HG02678 (cell line): ENCODE measurements around the gene COX10.

Experiments used
- ATAC-seq: cut with Tn5 transposase; IDR thresholded peaks from one replicate; pipeline ENCODE4 v1.9.1; 2021; ENCODE audit warnings: mild to moderate bottlenecking, moderate library complexity; ENCODE audit not compliant: unreplicated experiment

COX10 gene

GRCh38 chr17:14068542-14069250 lies 608 bp upstream of the COX10 start:
- peak; percentile 11 for ATAC-seq

GRCh38 chr17:14070344-14070984 lies 1.2 kb downstream of the COX10 start:
- no peak for ATAC-seq

- no peak for ATAC-seq
These were observed 3.6 kb downstream of the COX10 start for GRCh38 chr17:14072881-14073280.

- ATAC-seq: no peak
These were observed 8.7 kb downstream of the COX10 start for GRCh38 chr17:14078027-14078426.

GRCh38 chr17:14080847-14081251 lies 11.5 kb downstream of the COX10 start:
- ATAC-seq: no peak

GRCh38 chr17:14082848-14083247 lies 13.5 kb downstream of the COX10 start:
- no peak for ATAC-seq

GRCh38 chr17:14084955-14085354 lies 15.7 kb downstream of the COX10 start:
- no peak for ATAC-seq

- no peak for ATAC-seq
These were observed 16.9 kb downstream of the COX10 start for GRCh38 chr17:14086189-14086588.

- ATAC-seq: no peak
These were observed 19.9 kb downstream of the COX10 start for GRCh38 chr17:14089179-14089578.

- ATAC-seq: no peak
These were observed 22.1 kb downstream of the COX10 start for GRCh38 chr17:14091367-14091766.

- ATAC-seq: no peak
These were observed 23.5 kb downstream of the COX10 start for GRCh38 chr17:14092808-14093207.

GRCh38 chr17:14094676-14095601 lies 25.6 kb downstream of the COX10 start:
- ATAC-seq: no peak

- ATAC-seq: no peak
These were observed 26.3 kb downstream of the COX10 start for GRCh38 chr17:14095631-14096030.

GRCh38 chr17:14098246-14098645 lies 28.9 kb downstream of the COX10 start:
- ATAC-seq: no peak

GRCh38 chr17:14101976-14102375 lies 32.7 kb downstream of the COX10 start:
- no peak for ATAC-seq

GRCh38 chr17:14103836-14104235 lies 34.5 kb downstream of the COX10 start:
- ATAC-seq: no peak

- ATAC-seq: no peak
These were observed 35.4 kb downstream of the COX10 start for GRCh38 chr17:14104734-14105133.

- ATAC-seq: no peak
These were observed 38.6 kb downstream of the COX10 start for GRCh38 chr17:14107889-14108288.

- no peak for ATAC-seq
These were observed 43.1 kb downstream of the COX10 start for GRCh38 chr17:14112407-14112806.

GRCh38 chr17:14113137-14113536 lies 43.8 kb downstream of the COX10 start:
- ATAC-seq: no peak

- no peak for ATAC-seq
These were observed 47.1 kb downstream of the COX10 start for GRCh38 chr17:14116263-14117024.
